H9 (cell line): ENCODE data around the gene ZNF385B. TPM values are rescaled to one million over a fixed set of nuclear protein-coding genes. Genes with fewer than 3 reads are reported as not detected.

Experiments used
- DNase-seq: peaks from one replicate; pipeline ENCODE4 v3.0.0-alpha.2; 2017
- H2AFZ ChIP-seq: one replicate; pipeline ENCODE4 v1.6.1; 2013; ENCODE audit warnings: mild to moderate bottlenecking, low read length, control low read depth, moderate library complexity
- H2AK5ac ChIP-seq: 2 replicates; pipeline ENCODE4 v1.6.1; 2013; ENCODE audit warnings: low read length, control low read depth, mixed read lengths; ENCODE audit not compliant: insufficient read length
- H2BK120ac ChIP-seq: one replicate; pipeline ENCODE4 v1.6.1; 2013; ENCODE audit warnings: low read depth, mild to moderate bottlenecking, low read length, control low read depth, inconsistent platforms; ENCODE audit not compliant: poor library complexity, severe bottlenecking
- H2BK12ac ChIP-seq: 2 replicates; pipeline ENCODE4 v1.6.1; 2013; ENCODE audit warnings: low read length, control low read depth, mixed read lengths, low read depth; ENCODE audit not compliant: insufficient read length
- H2BK15ac ChIP-seq: 2 replicates; pipeline ENCODE4 v1.6.1; 2013; ENCODE audit warnings: low read depth, low read length, control low read depth
- H2BK20ac ChIP-seq: one replicate; pipeline ENCODE4 v1.6.1; 2013; ENCODE audit warnings: low read depth, mild to moderate bottlenecking, low read length, control low read depth, inconsistent platforms; ENCODE audit not compliant: poor library complexity, severe bottlenecking
- H2BK5ac ChIP-seq: 2 replicates; pipeline ENCODE4 v1.6.1; 2013; ENCODE audit warnings: low read length, control low read depth, mixed read lengths; ENCODE audit not compliant: insufficient read length
- H3K14ac ChIP-seq: 2 replicates; pipeline ENCODE4 v1.6.1; 2013; ENCODE audit warnings: low read length, control low read depth; ENCODE audit not compliant: insufficient read depth
- H3K18ac ChIP-seq: 2 replicates; pipeline ENCODE4 v1.6.1; 2013; ENCODE audit warnings: low read depth, mild to moderate bottlenecking, mixed read lengths, low read length, control low read depth; ENCODE audit not compliant: insufficient read length
- H3K23ac ChIP-seq: 2 replicates; pipeline ENCODE4 v1.6.1; 2013; ENCODE audit warnings: low read length, control low read depth, mixed read lengths, low read depth; ENCODE audit not compliant: insufficient read length
- H3K23me2 ChIP-seq: 2 replicates; pipeline ENCODE4 v1.6.1; 2013; ENCODE audit warnings: low read depth, mild to moderate bottlenecking, mixed read lengths, low read length, control low read depth; ENCODE audit not compliant: insufficient read length, poor library complexity, severe bottlenecking
- H3K27ac ChIP-seq: 2 replicates; pipeline ENCODE4 v1.5.1; 2013; ENCODE audit warnings: low read length, control low read depth, mixed read lengths, low read depth; ENCODE audit not compliant: insufficient read length
- H3K27me3 ChIP-seq: 2 replicates; pipeline ENCODE4 v1.6.1; 2013; ENCODE audit warnings: low read length, control low read depth, inconsistent platforms; ENCODE audit not compliant: insufficient read depth
- H3K4ac ChIP-seq: 2 replicates; pipeline ENCODE4 v1.6.1; 2013; ENCODE audit warnings: low read depth, mild to moderate bottlenecking, control low read depth, inconsistent platforms, low read length, moderate library complexity
- H3K4me1 ChIP-seq: 2 replicates; pipeline ENCODE4 v1.6.1; 2013; ENCODE audit warnings: low read length, control low read depth, inconsistent platforms; ENCODE audit not compliant: insufficient read depth
- H3K4me2 ChIP-seq: 2 replicates; pipeline ENCODE4 v1.6.1; 2013; ENCODE audit warnings: low read length, control low read depth, mixed read lengths; ENCODE audit not compliant: insufficient read length, insufficient read depth
- H3K56ac ChIP-seq: 2 replicates; pipeline ENCODE4 v1.6.1; 2013; ENCODE audit warnings: low read depth, mild to moderate bottlenecking, mixed read lengths, low read length, control low read depth; ENCODE audit not compliant: insufficient read length
- H3K79me1 ChIP-seq: 2 replicates; pipeline ENCODE4 v1.6.1; 2013; ENCODE audit warnings: low read depth, mild to moderate bottlenecking, moderate library complexity, low read length, control low read depth, inconsistent platforms; ENCODE audit not compliant: insufficient read depth, poor library complexity, severe bottlenecking
- H3K79me2 ChIP-seq: 2 replicates; pipeline ENCODE4 v1.6.1; 2013; ENCODE audit warnings: low read length, control low read depth, inconsistent platforms; ENCODE audit not compliant: insufficient read depth
- H3K9ac ChIP-seq: 2 replicates; pipeline ENCODE4 v1.6.1; 2013; ENCODE audit warnings: low read length, control low read depth, mixed read lengths; ENCODE audit not compliant: insufficient read length; ENCODE audit errors: extremely low read depth
- H3K9me3 ChIP-seq: one replicate; pipeline ENCODE4 v1.6.1; 2013; ENCODE audit warnings: low read depth, low read length, inconsistent platforms; ENCODE audit not compliant: control insufficient read depth
- H3T11ph ChIP-seq: one replicate; pipeline ENCODE4 v1.6.1; 2013; ENCODE audit warnings: mild to moderate bottlenecking, low read length, control low read depth, inconsistent platforms
- H4K20me1 ChIP-seq: one replicate; pipeline ENCODE4 v1.6.1; 2013; ENCODE audit not compliant: control insufficient read depth, insufficient read length, insufficient read depth
- H4K5ac ChIP-seq: 2 replicates; pipeline ENCODE4 v1.6.1; 2013; ENCODE audit warnings: low read depth, mild to moderate bottlenecking, mixed read lengths, low read length, control low read depth; ENCODE audit not compliant: insufficient read length
- H4K8ac ChIP-seq: replicated peaks from 2 replicates; pipeline ENCODE4 v1.6.1; 2013; ENCODE audit warnings: low read length, control low read depth, mixed read lengths, low read depth; ENCODE audit not compliant: insufficient read length
- H4K91ac ChIP-seq: 2 replicates; pipeline ENCODE4 v1.6.1; 2013; ENCODE audit warnings: low read depth, mild to moderate bottlenecking, moderate library complexity, mixed read lengths, low read length, control low read depth; ENCODE audit not compliant: insufficient read length
- H3K27ac Mint-ChIP-seq, 3 experiments: 2 replicates in 2 of 3; 3 replicates in 1 of 3; pipeline ENCODE4 v1.8.0; 2020 to 2021; ENCODE audit warnings: mixed read lengths in 3 of 3, mild to moderate bottlenecking in 1 of 3, moderate library complexity in 1 of 3
- H3K27me3 Mint-ChIP-seq: 2 replicates; pipeline ENCODE4 v1.8.0; 2021; ENCODE audit warnings: low read depth, mild to moderate bottlenecking, moderate library complexity, mixed read lengths
- H3K36me3 Mint-ChIP-seq, 3 experiments: 2 replicates in 2 of 3; 3 replicates in 1 of 3; pipeline ENCODE4 v1.8.0; 2020 to 2021; ENCODE audit warnings: low read depth in 3 of 3, mixed read lengths in 3 of 3; ENCODE audit not compliant: insufficient read depth in 1 of 3
- H3K4me1 Mint-ChIP-seq, 2 experiments: 2 replicates each; pipeline ENCODE4 v1.8.0; 2020; ENCODE audit warnings: mixed read lengths in 2 of 2
- H3K4me3 Mint-ChIP-seq, 2 experiments: 2 replicates in 1 of 2; 3 replicates in 1 of 2; pipeline ENCODE4 v1.8.0; 2020 to 2021; ENCODE audit warnings: mild to moderate bottlenecking in 2 of 2, mixed read lengths in 2 of 2, moderate library complexity in 1 of 2
- H3K9me3 Mint-ChIP-seq, 2 experiments: 2 replicates in 1 of 2; 3 replicates in 1 of 2; pipeline ENCODE4 v1.8.0; 2020; ENCODE audit warnings: mild to moderate bottlenecking in 2 of 2, mixed read lengths in 2 of 2, moderate library complexity in 1 of 2
- CTCF ChIP-seq: fragments of 200-600 bp; sonication (generic); conservative IDR thresholded peaks from 3 replicates; pipeline ENCODE4 v1.8.0; 2021; ENCODE audit warnings: antibody characterized with exemption, mild to moderate bottlenecking
- total RNA-seq: library from RNA; stranded (reverse); gene quantifications from 2 replicates; pipeline ENCODE4 v1.2.1, GENCODE V29; 2021

ZNF385B gene
- total RNA-seq, 1 experiment from 2014 or later, result 2.1 TPM

GRCh38 chr2:179604598-179604997 is 256.8 kb downstream of the ZNF385B start:
- Histone ChIP-seq H4K20me1 (no peaks in the 10 kb centered on the region), H3K23ac (no peak overlapping the region), H3T11ph (no peak overlapping the region), H2BK20ac (no peak overlapping the region), H2BK5ac (no peak overlapping the region), H3K18ac (no peak overlapping the region), H3K79me2 (no peaks in the 10 kb centered on the region), H2BK120ac (no peak overlapping the region), H2AFZ (no peak overlapping the region), H3K4me1 (no peaks in the 10 kb centered on the region; the same call in 1 of the 2 replicates), H4K91ac (no peak overlapping the region), H4K8ac (no peak overlapping the region), H3K9me3 (no peaks in the 10 kb centered on the region), H4K5ac (no peak overlapping the region), H3K56ac (no peak overlapping the region), H2BK15ac (no peak overlapping the region), H3K79me1 (no peaks in the 10 kb centered on the region), H3K27ac (no peak overlapping the region), H3K14ac (no peak overlapping the region), H3K27me3 (no peaks in the 10 kb centered on the region), H3K9ac (no peak overlapping the region), H3K23me2 (no peaks in the 10 kb centered on the region), H3K4ac (no peak overlapping the region), H2BK12ac (no peak overlapping the region), H2AK5ac (no peak overlapping the region), H3K4me2 (no peak overlapping the region)
- Mint-ChIP-seq H3K27me3 (no peaks in the 10 kb centered on the region), H3K36me3 (no peaks in the 10 kb centered on the region), H3K9me3 (no peaks in the 10 kb centered on the region), H3K4me1 (peaks cover 11 to 14% of the 10 kb centered on the region in 2 experiments), H3K27ac (no peak overlapping the region), H3K4me3 (no peak overlapping the region)
- no peak for TF ChIP-seq CTCF
- DNase-seq, result no peak
